Right atrium auricular region (tissue), 2 donors: Measurements from ENCODE around the gene DHRS3. TPM values are rescaled to one million over a fixed set of nuclear protein-coding genes. Genes with fewer than 3 reads are reported as not detected.
A peak's percentile ranks its signal among the peaks of the same experiment; 100 is the strongest.

ENCODE experiments used
- DNase-seq: peaks from one replicate; pipeline ENCODE4 v3.0.0-alpha.2; 2019; ENCODE audit warnings: low spot score
- H3K27ac ChIP-seq, 2 donors: fragments of 200-600 bp; sonication (generic); 1 replicate in 1 of 2; 2 replicates in 1 of 2; pipeline ENCODE4 v1.5.1; 2016 to 2019
- H3K27me3 ChIP-seq, 2 donors: fragments of 200-600 bp; sonication (generic); one replicate each; pipeline versions ENCODE4 v1.5.1 to v1.6.0; 2017 to 2019
- H3K36me3 ChIP-seq: fragments of 200-600 bp; sonication (generic); one replicate; pipeline ENCODE4 v1.5.1; 2016
- H3K4me1 ChIP-seq, 2 donors: fragments of 200-600 bp; sonication (generic); one replicate each; pipeline versions ENCODE4 v1.5.1 to v1.6.0; 2017 to 2019
- H3K4me3 ChIP-seq, 2 donors: fragments of 200-600 bp; sonication (generic); 1 replicate in 1 of 2; 2 replicates in 1 of 2; pipeline ENCODE4 v1.5.1; 2017 to 2019; ENCODE audit warnings: mild to moderate bottlenecking in 1 of 2, moderate library complexity in 1 of 2
- H3K9me3 ChIP-seq, 2 donors: fragments of 200-600 bp; sonication (generic); one replicate each; pipeline ENCODE4 v1.5.1; 2019
- total RNA-seq, 2 donors: library from RNA; depleted of rRNA; stranded (reverse); fragments of >200 nt; gene quantifications; one replicate each; pipeline ENCODE4 v1.1.0, GENCODE V29; 2016
- TF ChIP-seq, protein P1 (sequence below), 2 donors: fragments of 200-600 bp; sonication (generic); IDR thresholded peaks; one replicate each; pipeline ENCODE4 v1.5.1; 2019; ENCODE audit warnings: antibody characterized with exemption in 2 of 2

The DHRS3 gene
- total RNA-seq, 2 donors from 2014 or later, result 50.4 to 78.9 TPM

DNA sequence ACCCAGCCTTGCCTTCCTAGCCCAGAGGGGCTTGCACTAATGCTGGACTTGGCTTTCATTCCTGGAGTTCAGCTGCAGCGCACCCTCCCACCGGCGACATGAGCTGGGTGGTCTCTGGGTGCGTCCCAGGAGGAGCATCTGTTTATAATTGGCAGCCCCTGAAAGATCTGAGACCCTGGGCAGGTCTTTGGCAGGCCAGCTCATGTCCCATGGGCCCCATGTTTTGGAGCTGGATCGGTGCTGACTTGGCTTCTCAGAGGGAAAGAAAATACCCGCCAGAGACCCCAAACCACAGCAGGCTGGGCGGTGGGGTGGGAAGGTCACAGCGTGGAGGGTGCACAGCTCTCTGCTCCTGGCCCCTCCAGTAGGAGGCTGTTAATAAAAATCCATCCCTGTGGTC, 29.3 kb downstream of the DHRS3 start:
- Histone ChIP-seq H3K36me3 (no peaks in the 10 kb centered on the region), H3K4me1 (peaks cover 0 to 40% of the 10 kb centered on the region in 2 donors), H3K4me3 (no peak overlapping the region), H3K27ac (peak overlapping the region in 1 of 2 donors; percentile 1), H3K27me3 (no peaks in the 10 kb centered on the region), H3K9me3 (no peaks in the 10 kb centered on the region)
- DNase-seq, result no peak
- TF ChIP-seq, protein P1, sequence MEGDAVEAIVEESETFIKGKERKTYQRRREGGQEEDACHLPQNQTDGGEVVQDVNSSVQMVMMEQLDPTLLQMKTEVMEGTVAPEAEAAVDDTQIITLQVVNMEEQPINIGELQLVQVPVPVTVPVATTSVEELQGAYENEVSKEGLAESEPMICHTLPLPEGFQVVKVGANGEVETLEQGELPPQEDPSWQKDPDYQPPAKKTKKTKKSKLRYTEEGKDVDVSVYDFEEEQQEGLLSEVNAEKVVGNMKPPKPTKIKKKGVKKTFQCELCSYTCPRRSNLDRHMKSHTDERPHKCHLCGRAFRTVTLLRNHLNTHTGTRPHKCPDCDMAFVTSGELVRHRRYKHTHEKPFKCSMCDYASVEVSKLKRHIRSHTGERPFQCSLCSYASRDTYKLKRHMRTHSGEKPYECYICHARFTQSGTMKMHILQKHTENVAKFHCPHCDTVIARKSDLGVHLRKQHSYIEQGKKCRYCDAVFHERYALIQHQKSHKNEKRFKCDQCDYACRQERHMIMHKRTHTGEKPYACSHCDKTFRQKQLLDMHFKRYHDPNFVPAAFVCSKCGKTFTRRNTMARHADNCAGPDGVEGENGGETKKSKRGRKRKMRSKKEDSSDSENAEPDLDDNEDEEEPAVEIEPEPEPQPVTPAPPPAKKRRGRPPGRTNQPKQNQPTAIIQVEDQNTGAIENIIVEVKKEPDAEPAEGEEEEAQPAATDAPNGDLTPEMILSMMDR (IDR thresholded peaks at IDR 0.05), result no peak

DNA sequence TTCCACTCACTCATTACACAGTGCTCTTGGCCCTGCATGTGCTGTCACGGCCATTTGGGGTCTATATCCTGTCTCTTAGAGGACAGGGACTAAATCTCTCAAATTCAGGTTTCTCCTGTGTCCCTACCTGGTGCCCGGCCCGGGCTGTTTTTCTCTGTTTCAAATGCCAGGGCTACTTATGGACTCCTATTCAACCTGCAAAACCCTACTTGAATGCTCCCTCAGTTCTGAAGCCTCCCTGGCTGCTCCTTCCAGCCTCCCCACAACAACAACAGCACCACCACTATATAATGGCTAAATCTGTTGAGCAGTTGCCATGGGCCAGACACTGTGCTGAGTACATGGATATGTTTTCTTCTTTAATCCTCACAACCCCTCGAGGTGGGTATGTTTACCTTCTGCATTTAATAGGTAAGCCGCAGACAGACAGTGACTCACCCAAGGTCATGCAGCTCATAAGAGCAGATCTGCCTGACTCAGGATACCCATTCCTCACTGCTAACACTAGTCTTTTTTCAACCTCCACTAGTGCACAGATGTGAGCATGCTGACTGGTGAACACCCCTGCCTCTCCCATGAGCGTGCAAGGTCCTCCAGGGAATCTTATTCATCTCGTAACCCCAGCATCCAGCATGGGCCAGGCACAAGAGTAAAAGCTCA, 29.9 kb downstream of the DHRS3 start:
- no peaks in the 10 kb centered on the region for H3K9me3 ChIP-seq
- H3K27me3 ChIP-seq, result no peaks in the 10 kb centered on the region
- TF ChIP-seq, protein P1 (IDR thresholded peaks at IDR 0.05), result no peak
- H3K36me3 ChIP-seq, result no peaks in the 10 kb centered on the region
- no peak overlapping the region for H3K4me3 ChIP-seq
- H3K27ac ChIP-seq, result no peak overlapping the region
- no peak for DNase-seq
- H3K4me1 ChIP-seq, result peaks cover 0 to 34% of the 10 kb centered on the region in 2 donors

DNA sequence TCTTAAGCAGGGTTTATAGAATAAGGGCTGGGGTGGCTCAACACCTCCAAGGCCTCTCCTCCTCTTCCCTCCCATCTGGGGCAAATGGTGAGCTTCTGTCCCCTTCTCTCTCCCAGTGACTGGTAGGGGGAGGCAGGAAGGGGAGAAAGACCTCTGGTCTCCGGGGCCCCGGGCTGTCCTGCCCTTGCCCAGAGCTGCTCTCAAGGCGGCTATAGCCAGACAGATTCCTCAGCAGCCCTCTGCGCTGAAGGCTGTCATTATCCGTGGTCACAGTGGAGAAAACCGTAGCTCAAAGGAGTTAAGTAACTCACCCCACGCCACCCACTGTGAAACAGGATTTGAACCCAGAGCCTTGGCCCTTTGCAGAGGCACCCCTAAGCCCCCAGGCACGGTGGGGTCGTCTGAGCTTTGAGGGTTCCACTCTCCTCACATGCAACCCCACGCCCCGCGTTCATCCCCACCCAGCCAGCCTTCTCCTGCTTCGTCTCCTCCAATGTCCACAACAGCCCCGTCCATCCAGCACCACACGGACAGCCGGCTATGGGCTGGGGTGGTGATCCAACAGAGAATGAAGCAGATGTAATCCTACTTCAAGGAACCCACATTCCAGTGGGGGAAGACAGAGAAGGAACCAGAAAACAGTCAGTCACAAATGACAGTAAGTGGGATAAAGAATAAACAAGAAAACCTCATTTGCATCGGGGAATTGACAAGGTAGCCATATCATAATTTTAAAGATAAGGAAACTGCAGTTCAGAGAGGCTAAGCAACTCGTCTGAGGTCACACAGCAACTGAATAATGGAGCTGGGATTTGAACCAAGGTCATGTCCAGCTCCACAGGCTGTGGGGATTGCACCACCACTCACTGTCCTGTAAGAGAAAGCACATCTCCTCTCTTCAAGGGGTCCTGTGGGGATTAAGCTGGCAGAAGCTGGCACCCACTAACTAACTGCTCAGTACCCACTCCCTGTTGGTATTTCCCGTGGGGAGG, 31.8 kb downstream of the DHRS3 start:
- Histone ChIP-seq H3K4me3 (no peak overlapping the region), H3K4me1 (peaks cover 0 to 15% of the 10 kb centered on the region in 2 donors), H3K27ac (no peak overlapping the region), H3K36me3 (no peaks in the 10 kb centered on the region), H3K9me3 (no peaks in the 10 kb centered on the region), H3K27me3 (no peaks in the 10 kb centered on the region)
- TF ChIP-seq, protein P1 (IDR thresholded peaks at IDR 0.05), result no peak
- no peak for DNase-seq

DNA sequence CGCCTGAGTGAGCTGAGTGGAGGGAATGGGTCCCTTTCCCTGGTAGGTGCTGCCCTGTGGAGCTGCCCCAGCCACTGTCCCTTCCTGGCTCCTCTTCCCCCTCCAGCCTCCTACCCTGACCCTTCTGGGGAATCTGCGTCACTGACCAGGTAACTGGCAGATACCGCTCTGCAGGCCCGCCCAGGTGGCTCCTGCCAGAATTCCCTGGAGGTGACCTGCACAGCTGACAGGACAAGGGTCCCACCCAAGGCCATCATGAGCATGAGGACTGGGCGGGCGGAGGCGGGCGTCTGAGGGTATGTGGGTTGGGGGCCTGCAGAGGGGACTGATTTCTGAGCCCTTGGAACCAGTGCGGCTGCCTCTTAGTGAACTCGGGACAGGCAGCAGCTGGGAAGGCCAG, 32.5 kb downstream of the DHRS3 start:
- Histone ChIP-seq H3K9me3 (no peaks in the 10 kb centered on the region), H3K4me1 (peaks cover 0 to 8% of the 10 kb centered on the region in 2 donors), H3K4me3 (no peak overlapping the region), H3K27me3 (no peaks in the 10 kb centered on the region), H3K36me3 (no peaks in the 10 kb centered on the region), H3K27ac (no peak overlapping the region)
- TF ChIP-seq, protein P1 (IDR thresholded peaks at IDR 0.05), result no peak
- no peak for DNase-seq

DNA sequence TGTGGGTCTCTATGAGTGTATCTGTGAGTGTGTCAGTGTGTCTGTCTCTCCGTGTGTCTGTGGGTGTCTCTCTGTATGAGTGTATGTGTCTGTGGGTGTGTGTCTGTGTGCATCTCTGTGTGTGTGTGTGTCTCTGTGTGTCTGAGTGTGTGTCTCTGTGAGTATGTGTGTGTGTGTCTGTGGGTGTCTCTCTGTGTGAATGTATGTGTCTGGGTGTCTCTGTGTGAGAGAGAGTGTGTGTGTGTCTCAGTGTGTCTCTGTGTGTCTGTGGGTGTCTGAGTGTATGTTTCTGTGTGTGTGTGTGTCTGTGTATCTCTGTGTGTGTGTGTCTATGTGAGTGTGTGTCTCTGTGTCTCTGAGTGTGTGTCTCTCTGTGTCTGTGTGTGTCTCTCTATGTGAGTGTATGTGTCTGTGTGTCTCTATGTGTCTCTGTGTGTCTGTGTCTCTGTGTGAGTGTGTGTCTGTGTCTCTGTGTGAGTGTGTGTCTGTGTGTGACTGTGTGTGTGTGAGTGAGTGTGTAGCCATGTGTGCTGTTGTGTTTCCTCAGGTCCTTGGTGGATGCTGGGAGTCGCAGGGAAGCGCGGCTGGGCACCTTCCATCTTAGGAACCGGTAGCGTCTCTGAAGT, 33.0 kb downstream of the DHRS3 start:
- Histone ChIP-seq H3K4me1 (peaks cover 0 to 3% of the 10 kb centered on the region in 2 donors), H3K9me3 (no peaks in the 10 kb centered on the region), H3K36me3 (no peaks in the 10 kb centered on the region), H3K4me3 (no peak overlapping the region), H3K27me3 (no peaks in the 10 kb centered on the region), H3K27ac (no peak overlapping the region)
- DNase-seq, result no peak
- TF ChIP-seq, protein P1 (IDR thresholded peaks at IDR 0.05), result no peak
